ENCODE data around the gene WDR36.

The WDR36 gene

GRCh38 chr5:111131356-111131755, 39.2 kb downstream of the WDR36 start:
- no peak overlapping the region for H3K4me3 ChIP-seq (ENCODE audit: low read length)
- H3K9me2 ChIP-seq (replicated peaks; ENCODE audit: control insufficient read depth, low read length), result no peaks in the 10 kb centered on the region
- no peak overlapping the region for H3K27ac ChIP-seq (ENCODE audit: low read depth, low read length)
- H4K20me1 ChIP-seq (ENCODE audit: control insufficient read depth, insufficient read depth, low read depth, low read length), result no peaks in the 10 kb centered on the region
- peaks cover 20% of the 10 kb centered on the region for H3F3A ChIP-seq (ENCODE audit: control insufficient read depth, insufficient read depth)
- no peaks in the 10 kb centered on the region for H3K79me2 ChIP-seq (ENCODE audit: control insufficient read depth, low read length)
- TF ChIP-seq CTCF (IDR thresholded peaks at IDR 0.05; ENCODE audit: low read depth, low read length, poor library complexity, severe bottlenecking) (no peak), EZH2phosphoT487 (IDR thresholded peaks at IDR 0.05; ENCODE audit: borderline replicate concordance, low read length) (no peak)
- peaks cover 23% of the 10 kb centered on the region for H3K36me3 ChIP-seq (ENCODE audit: control insufficient read depth, low read length)
- H3K4me1 ChIP-seq (ENCODE audit: control insufficient read depth, low read length), result peaks cover 4% of the 10 kb centered on the region; the same call in 1 of the 2 replicates
- H3K9me3 ChIP-seq (ENCODE audit: control insufficient read depth, insufficient read depth, low read length), result no peaks in the 10 kb centered on the region
- no peaks in the 10 kb centered on the region for H3K27me3 ChIP-seq (ENCODE audit: control insufficient read depth, low read length)
- H3K4me2 ChIP-seq (ENCODE audit: low read length), result no peak overlapping the region

GRCh38 chr5:111132076-111132475, 39.9 kb downstream of the WDR36 start:
- Histone ChIP-seq H4K20me1 (ENCODE audit: control insufficient read depth, insufficient read depth, low read depth, low read length) (no peaks in the 10 kb centered on the region), H3K9me2 (replicated peaks; ENCODE audit: control insufficient read depth, low read length) (no peaks in the 10 kb centered on the region), H3K36me3 (ENCODE audit: control insufficient read depth, low read length) (peaks cover 16% of the 10 kb centered on the region), H3K4me1 (ENCODE audit: control insufficient read depth, low read length) (peaks cover 4% of the 10 kb centered on the region; the same call in 1 of the 2 replicates), H3K9me3 (ENCODE audit: control insufficient read depth, insufficient read depth, low read length) (no peaks in the 10 kb centered on the region), H3K79me2 (ENCODE audit: control insufficient read depth, low read length) (no peaks in the 10 kb centered on the region), H3K4me2 (ENCODE audit: low read length) (no peak overlapping the region), H3K27ac (ENCODE audit: low read depth, low read length) (no peak overlapping the region), H3K27me3 (ENCODE audit: control insufficient read depth, low read length) (no peaks in the 10 kb centered on the region), H3F3A (ENCODE audit: control insufficient read depth, insufficient read depth) (peaks cover 20% of the 10 kb centered on the region), H3K4me3 (ENCODE audit: low read length) (no peak overlapping the region)
- TF ChIP-seq CTCF (IDR thresholded peaks at IDR 0.05; ENCODE audit: low read depth, low read length, poor library complexity, severe bottlenecking) (no peak), EZH2phosphoT487 (IDR thresholded peaks at IDR 0.05; ENCODE audit: borderline replicate concordance, low read length) (no peak)

GRCh38 chr5:111132731-111133435, 40.7 kb downstream of the WDR36 start:
- Histone ChIP-seq H3K9me3 (ENCODE audit: control insufficient read depth, insufficient read depth, low read length) (no peaks in the 10 kb centered on the region), H3K4me1 (ENCODE audit: control insufficient read depth, low read length) (peaks cover 4% of the 10 kb centered on the region; the same call in 1 of the 2 replicates), H3K79me2 (ENCODE audit: control insufficient read depth, low read length) (no peaks in the 10 kb centered on the region), H3K36me3 (ENCODE audit: control insufficient read depth, low read length) (peaks cover 8% of the 10 kb centered on the region), H3K9me2 (replicated peaks; ENCODE audit: control insufficient read depth, low read length) (no peaks in the 10 kb centered on the region), H3K4me2 (ENCODE audit: low read length) (no peak overlapping the region), H4K20me1 (ENCODE audit: control insufficient read depth, insufficient read depth, low read depth, low read length) (no peaks in the 10 kb centered on the region), H3K27ac (ENCODE audit: low read depth, low read length) (no peak overlapping the region), H3F3A (ENCODE audit: control insufficient read depth, insufficient read depth) (peaks cover 20% of the 10 kb centered on the region), H3K27me3 (ENCODE audit: control insufficient read depth, low read length) (no peaks in the 10 kb centered on the region), H3K4me3 (ENCODE audit: low read length) (no peak overlapping the region)
- TF ChIP-seq CTCF (IDR thresholded peaks at IDR 0.05; ENCODE audit: low read depth, low read length, poor library complexity, severe bottlenecking), result no peak
- TF ChIP-seq EZH2phosphoT487 (IDR thresholded peaks at IDR 0.05; ENCODE audit: borderline replicate concordance, low read length), result no peak
